Measurements from ENCODE around the gene NUDT14.

Gene NUDT14

DNA sequence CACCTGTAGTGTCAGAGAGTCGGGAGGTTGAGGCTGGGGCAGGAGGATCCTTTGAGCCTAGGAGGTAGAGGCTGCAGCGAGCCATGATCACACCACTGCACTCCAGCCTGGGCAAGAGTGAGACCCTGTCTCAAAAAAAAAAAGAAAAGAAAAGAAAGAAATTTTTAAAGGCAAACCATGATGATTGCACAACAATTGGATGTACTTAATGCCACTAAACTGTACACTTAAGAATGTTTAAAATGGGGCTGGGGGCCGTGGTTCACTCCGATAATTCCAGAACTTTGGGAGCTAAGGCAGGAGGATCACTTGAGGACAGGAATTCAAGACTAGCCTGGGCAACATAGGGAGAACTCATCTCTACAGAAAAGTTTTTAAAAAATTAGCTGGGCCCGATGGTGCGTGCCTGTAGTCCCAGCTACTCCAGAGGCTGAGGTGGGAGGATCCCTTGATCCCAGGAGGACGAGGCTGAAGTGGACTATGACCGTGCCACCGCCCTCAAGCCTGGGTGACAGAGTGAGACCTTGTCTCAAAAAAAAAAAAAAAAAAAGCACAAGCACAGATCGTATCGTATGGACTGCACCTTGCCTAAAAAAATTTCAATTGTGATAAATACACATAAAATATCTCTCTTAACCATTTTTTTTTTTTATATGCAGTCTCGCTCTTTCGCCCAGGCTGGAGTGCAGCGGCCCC, 45.3 kb downstream of the NUDT14 start:
- DNase-seq (ENCODE audit: low read depth, low spot score) = no peak

DNA sequence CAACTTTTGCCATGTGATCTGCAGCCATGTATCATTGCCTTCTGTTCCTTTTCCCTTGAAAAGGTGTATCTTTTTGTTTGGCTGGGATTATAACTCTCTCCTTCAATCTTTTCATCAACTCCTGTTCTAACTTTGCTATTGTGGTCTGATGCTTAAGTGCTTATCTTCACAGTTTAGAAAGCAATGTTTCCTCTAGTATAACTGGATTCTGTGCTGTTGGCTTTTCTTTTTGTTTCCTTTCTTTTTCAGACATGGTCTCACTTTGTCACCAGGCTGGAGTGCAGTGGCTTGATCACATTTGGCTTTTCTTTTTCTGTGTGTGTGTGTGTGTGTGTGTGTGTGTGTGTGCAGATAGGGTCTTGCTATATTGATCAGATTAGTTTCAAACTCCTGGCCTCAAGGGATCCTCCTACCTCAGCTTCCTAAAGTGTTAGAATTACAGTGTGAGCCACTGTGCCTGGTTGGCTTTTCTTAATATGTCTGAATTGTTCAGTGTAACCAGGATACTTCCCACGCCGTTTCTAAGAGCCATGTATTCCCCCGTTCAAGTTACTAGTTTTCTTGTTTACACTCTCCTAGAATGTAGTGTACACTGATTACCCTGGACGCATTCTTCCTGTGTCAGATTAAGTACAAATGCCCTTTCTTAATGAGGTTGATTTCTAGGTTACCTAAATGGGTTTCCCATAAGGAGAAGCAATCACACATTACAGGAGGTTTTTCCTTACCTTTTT, 48.0 kb downstream of the NUDT14 start:
- no peak for DNase-seq (ENCODE audit: low read depth, low spot score)

DNA sequence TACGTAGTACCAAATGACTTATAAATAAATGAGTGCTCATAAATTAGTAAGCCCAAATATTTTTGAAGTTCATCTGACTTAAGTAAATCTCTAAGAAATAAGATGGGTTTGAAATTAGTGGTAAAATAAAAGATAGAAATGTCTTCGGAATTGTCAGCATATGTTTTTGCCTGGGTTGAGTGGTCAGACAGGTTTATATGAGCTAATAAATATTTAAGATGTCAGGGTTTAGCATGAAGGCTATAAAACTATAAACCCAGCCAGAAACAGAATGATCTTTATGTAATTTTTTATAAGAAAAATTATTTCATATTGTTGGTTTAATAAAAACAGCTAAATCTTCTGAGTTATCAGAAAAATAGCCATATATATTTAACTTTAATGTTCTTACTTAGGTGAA, 49.9 kb downstream of the NUDT14 start:
- DNase-seq (ENCODE audit: low read depth, low spot score) = no peak

DNA sequence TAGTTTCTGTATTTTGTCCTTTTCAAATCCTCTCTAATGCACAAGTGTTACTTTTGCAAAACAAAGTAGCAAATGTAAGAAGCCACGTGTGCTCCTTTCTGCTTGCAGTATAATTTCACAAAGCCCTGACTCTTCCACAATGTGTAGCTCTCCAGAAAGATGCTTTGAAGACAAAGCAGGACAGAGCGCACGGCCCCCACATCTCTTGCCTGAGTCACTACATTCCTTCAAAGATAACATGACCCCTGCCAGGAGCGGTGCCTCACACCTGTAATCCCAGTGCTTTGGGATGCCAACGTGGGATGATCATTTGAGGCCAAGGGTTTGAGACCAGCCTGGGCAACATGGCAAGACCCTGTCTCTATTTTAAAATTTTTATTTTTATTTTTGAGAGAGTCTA, 53.1 kb downstream of the NUDT14 start:
- no peak for DNase-seq (ENCODE audit: low read depth, low spot score)

DNA sequence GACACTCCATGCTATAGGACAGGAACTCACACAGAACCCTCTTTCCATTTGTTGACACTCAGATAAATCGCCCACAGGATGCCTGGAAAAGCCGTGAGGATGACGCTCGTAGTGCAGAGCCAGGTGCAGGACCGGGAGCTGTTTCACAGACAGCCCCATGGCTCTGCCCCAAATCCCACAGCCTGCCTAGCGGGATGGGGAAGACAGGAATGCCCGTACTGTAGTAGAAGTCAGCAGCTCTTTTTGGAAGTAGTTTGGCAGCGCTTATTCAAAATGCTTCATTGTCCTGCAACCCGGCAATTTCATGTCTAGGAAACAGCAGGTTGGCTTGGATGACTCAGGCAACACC, 54.2 kb downstream of the NUDT14 start:
- no peak for DNase-seq (ENCODE audit: low read depth, low spot score)

DNA sequence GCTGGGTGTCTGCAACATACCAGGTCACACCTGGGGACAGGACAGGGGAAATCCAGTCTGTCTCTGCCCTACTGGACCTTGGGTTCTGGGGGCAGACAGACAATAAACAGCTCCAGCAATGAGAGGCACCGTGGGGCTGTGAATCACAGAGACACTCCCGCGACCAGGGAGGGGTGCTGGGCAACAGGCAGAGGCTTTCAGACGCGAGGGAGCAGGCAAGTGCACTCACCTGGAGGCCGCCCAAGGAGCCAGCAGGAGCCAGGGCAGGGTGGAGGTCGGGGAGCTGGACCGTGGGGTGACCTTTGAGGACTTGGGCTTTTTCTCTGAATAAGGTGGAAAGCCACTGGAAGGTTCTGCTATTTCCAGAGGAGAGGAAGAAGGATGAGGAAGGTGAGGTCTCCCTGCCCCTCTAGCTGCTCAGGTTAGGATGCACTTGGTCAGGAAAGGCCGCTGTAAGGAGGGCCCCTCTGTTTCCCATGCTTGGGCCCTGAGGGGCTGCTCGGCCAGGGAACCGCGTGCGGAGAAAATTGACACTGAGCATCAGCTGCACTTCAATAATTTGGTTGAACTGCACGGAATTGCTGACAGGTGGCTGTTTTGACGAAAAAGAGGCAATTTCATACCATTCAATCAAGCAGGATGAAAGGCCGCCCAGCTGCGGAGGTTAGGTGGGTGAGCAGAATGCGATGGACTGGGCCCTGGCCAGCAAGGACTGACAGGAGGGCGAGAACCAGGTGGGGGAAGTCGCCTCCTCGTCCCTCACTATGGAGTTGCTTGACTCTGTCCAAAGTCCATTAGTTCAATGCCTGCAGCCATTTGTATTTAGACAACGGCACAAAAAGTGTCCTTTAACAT, 54.8 kb downstream of the NUDT14 start:
- DNase-seq (ENCODE audit: low read depth, low spot score) = no peak

- no peak for DNase-seq (ENCODE audit: low read depth, low spot score)
Observed at GRCh38 chr14:105124823-105125222, 56.3 kb downstream of the NUDT14 start.

GRCh38 chr14:105123981-105124765, 56.9 kb downstream of the NUDT14 start:
- DNase-seq (ENCODE audit: low read depth, low spot score) = no peak

- no peak for DNase-seq (ENCODE audit: low read depth, low spot score)
Observed at GRCh38 chr14:105123064-105123665, 57.9 kb downstream of the NUDT14 start.
